Gastrocnemius medialis (tissue), 4 donors: ENCODE measurements around the gene VPS8. TPM values are rescaled to one million over a fixed set of nuclear protein-coding genes. Genes with fewer than 3 reads are reported as not detected.

Experiments
- ATAC-seq, 2 donors: fragments of 150-250 bp; one replicate each; pipeline ENCODE4 v1.9.1; 2016
- DNase-seq, 2 donors: peaks; one replicate each; pipeline ENCODE4 v3.0.0-alpha.2; 2019
- H3K27ac ChIP-seq, 4 donors: fragments of 200-600 bp; sonication (generic); 1 replicate in 1 of 4; 2 replicates in 3 of 4; pipeline ENCODE4 v1.5.1; 2016 to 2018; ENCODE audit warnings: mild to moderate bottlenecking in 2 of 4, moderate library complexity in 1 of 4
- H3K27me3 ChIP-seq, 3 donors: fragments of 200-600 bp; sonication (generic) in 2 of 3; 1 replicate in 1 of 3; 2 replicates in 2 of 3; pipeline versions ENCODE4 v1.5.1 to v1.6.0; 2016 to 2019; ENCODE audit warnings: mild to moderate bottlenecking in 1 of 3, moderate library complexity in 1 of 3
- H3K36me3 ChIP-seq, 2 donors: fragments of 200-600 bp; sonication (generic) in 1 of 2; one replicate each; pipeline ENCODE4 v1.5.1; 2017 to 2018
- H3K4me1 ChIP-seq, 2 donors: fragments of 200-600 bp; sonication (generic) in 1 of 2; one replicate each; pipeline ENCODE4 v1.5.1; 2016 to 2017; ENCODE audit warnings: mild to moderate bottlenecking in 2 of 2
- H3K4me3 ChIP-seq, 4 donors: fragments of 200-600 bp; sonication (generic) in 3 of 4; 1 replicate in 1 of 4; 2 replicates in 3 of 4; pipeline ENCODE4 v1.5.1; 2016 to 2019; ENCODE audit warnings: mild to moderate bottlenecking in 2 of 4
- H3K9me3 ChIP-seq, 3 donors: fragments of 200-600 bp; sonication (generic) in 2 of 3; 1 replicate in 1 of 3; 2 replicates in 2 of 3; pipeline ENCODE4 v1.5.1; 2016 to 2019
- POLR2A ChIP-seq, 2 donors: fragments of 450-650 bp; IDR thresholded peaks; one replicate each; pipeline ENCODE4 v1.6.1; 2017; ENCODE audit warnings: antibody characterized with exemption in 2 of 2, mild to moderate bottlenecking in 2 of 2, moderate library complexity in 2 of 2
- in situ Hi-C, 4 donors: fragments of 200-750 bp; cut with MboI; loops; one replicate each; pipeline versions ENCODE4 v1.15.0 to v1.8.0; 2017; ENCODE audit warnings: low sequenced_read_pairs in 4 of 4
- intact Hi-C: fragments of 100-400 bp; cut with DNase I; formaldehyde crosslinking; loops from one replicate; pipeline ENCODE4 v1.15.1; 2023; ENCODE audit warnings: low total_unique reads
- total RNA-seq, 4 donors: library from RNA; depleted of rRNA; stranded (reverse); fragments of >200 nt; gene quantifications; one replicate each; pipeline versions ENCODE4 v1.1.0 to v1.2.3, GENCODE V29; 2016
- TF ChIP-seq, protein P1 (sequence below), 5 experiments: fragments of 450-650 bp in 3 of 5; fragments of 200-600 bp in 2 of 5; sonication (generic) in 2 of 5; IDR thresholded peaks in 4 of 5; conservative IDR thresholded peaks in 1 of 5; 1 replicate in 4 of 5; 2 replicates in 1 of 5; pipeline ENCODE4 v1.5.1; 2016 to 2019; ENCODE audit warnings: antibody characterized with exemption in 5 of 5, mild to moderate bottlenecking in 3 of 5, moderate library complexity in 3 of 5

VPS8 gene
- total RNA-seq, 4 donors from 2014 or later, result 37.2 to 64.1 (median 51.2) TPM

DNA sequence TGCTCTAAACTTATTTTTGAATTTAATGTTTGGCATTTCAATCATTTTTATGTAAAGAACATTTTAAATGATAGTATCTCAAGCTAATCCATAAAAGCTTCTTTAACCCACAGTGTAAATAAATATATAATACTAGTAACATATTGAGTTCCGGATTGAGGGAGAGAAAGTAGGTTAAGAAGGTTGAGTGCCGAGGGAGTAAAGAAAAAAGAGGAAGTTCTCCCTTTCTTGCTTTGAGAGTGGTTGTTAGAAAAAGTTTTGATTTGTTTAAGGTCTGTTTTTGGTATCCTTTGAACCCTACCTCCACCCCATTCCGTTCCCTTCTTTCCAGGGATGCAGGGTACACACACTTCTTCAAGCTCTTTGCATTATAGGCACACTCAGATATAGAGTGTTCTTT is 130.8 kb downstream of the VPS8 start:
- in situ Hi-C loops, result no loop called here
- no peaks in the 10 kb centered on the region for H3K4me1 ChIP-seq
- no peaks in the 10 kb centered on the region for H3K27me3 ChIP-seq
- no peak for TF ChIP-seq POLR2A (IDR thresholded peaks at IDR 0.05)
- TF ChIP-seq, protein P1, sequence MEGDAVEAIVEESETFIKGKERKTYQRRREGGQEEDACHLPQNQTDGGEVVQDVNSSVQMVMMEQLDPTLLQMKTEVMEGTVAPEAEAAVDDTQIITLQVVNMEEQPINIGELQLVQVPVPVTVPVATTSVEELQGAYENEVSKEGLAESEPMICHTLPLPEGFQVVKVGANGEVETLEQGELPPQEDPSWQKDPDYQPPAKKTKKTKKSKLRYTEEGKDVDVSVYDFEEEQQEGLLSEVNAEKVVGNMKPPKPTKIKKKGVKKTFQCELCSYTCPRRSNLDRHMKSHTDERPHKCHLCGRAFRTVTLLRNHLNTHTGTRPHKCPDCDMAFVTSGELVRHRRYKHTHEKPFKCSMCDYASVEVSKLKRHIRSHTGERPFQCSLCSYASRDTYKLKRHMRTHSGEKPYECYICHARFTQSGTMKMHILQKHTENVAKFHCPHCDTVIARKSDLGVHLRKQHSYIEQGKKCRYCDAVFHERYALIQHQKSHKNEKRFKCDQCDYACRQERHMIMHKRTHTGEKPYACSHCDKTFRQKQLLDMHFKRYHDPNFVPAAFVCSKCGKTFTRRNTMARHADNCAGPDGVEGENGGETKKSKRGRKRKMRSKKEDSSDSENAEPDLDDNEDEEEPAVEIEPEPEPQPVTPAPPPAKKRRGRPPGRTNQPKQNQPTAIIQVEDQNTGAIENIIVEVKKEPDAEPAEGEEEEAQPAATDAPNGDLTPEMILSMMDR (IDR thresholded peaks at IDR 0.05 in 4 of 5, conservative IDR thresholded peaks at IDR 0.05 in 1 of 5), result no peak
- no peak for DNase-seq
- no peak overlapping the region for H3K4me3 ChIP-seq
- ATAC-seq, result no peak
- no peak overlapping the region for H3K27ac ChIP-seq
- intact Hi-C loops, result no loop called here
- H3K36me3 ChIP-seq, result peaks cover 0 to 50% of the 10 kb centered on the region in 2 donors
- H3K9me3 ChIP-seq, result no peaks in the 10 kb centered on the region

DNA sequence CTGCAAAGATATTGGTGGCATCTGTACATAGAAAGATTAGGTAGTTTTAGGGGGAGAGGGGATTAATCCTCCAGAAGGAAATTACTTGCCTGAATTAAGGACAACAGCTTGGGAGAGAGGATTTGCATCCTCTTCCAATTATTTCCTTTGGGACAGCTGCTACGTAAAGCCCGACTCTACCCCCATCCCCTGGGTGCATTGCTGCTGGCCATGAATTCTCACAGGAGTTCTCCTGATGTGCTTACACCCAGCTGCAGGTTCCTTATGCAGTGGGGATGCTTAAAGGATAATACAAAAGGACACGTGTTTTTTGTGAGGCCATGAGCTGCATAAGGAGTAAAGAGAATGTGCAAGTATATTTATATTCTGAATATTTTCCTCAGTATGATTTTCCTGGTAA is 132.3 kb downstream of the VPS8 start:
- Histone ChIP-seq H3K27ac (no peak overlapping the region), H3K36me3 (peaks cover 0 to 50% of the 10 kb centered on the region in 2 donors), H3K4me1 (no peaks in the 10 kb centered on the region), H3K4me3 (no peak overlapping the region), H3K9me3 (no peaks in the 10 kb centered on the region), H3K27me3 (no peaks in the 10 kb centered on the region)
- intact Hi-C loops (no loop called here), in situ Hi-C loops (no loop called here)
- DNase-seq (no peak), ATAC-seq (no peak)
- no peak for TF ChIP-seq POLR2A (IDR thresholded peaks at IDR 0.05)
- TF ChIP-seq, protein P1 (IDR thresholded peaks at IDR 0.05 in 4 of 5, conservative IDR thresholded peaks at IDR 0.05 in 1 of 5), result no peak

DNA sequence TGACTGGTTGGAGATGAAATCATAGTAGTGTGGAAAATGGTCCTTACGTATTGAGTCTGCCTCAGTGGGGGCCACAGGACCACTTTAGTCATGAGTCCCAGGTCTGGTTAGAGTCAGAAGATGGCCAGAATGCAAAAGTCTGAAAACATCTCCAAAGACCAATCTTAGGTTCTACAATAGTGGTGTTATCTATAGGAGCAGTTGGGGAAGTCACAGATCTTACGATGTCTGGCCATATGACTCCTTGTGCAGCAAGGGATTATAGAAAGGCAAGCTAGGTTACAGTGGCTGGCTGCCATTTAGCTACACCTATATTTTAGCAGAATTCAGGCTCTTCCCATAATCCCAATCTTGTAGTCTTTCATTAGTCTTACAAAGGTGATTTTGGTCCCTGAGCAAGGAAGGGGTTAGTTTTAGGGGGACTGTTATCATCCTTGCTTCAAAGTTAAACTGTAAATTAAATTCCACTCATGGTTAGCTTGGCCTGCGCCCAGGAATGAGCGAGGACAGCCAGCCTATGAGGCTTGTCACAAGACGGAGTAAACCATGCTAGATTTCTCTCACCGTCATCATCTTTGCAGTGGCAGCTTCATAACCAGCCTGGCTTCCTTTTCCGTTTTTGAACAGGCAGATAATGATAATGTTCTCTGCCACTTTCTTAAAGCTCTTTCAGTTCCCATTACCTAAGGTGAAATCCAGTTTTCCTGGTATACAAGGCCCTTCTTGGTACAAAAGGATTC is 134.1 kb downstream of the VPS8 start:
- no peak for ATAC-seq
- Histone ChIP-seq H3K9me3 (no peaks in the 10 kb centered on the region), H3K27me3 (no peaks in the 10 kb centered on the region), H3K4me1 (no peaks in the 10 kb centered on the region), H3K4me3 (no peak overlapping the region), H3K27ac (no peak overlapping the region), H3K36me3 (peaks cover 0 to 36% of the 10 kb centered on the region in 2 donors)
- in situ Hi-C loops (no loop called here), intact Hi-C loops (no loop called here)
- TF ChIP-seq POLR2A (IDR thresholded peaks at IDR 0.05), result no peak
- TF ChIP-seq, protein P1 (IDR thresholded peaks at IDR 0.05 in 4 of 5, conservative IDR thresholded peaks at IDR 0.05 in 1 of 5), result no peak
- DNase-seq, result no peak

DNA sequence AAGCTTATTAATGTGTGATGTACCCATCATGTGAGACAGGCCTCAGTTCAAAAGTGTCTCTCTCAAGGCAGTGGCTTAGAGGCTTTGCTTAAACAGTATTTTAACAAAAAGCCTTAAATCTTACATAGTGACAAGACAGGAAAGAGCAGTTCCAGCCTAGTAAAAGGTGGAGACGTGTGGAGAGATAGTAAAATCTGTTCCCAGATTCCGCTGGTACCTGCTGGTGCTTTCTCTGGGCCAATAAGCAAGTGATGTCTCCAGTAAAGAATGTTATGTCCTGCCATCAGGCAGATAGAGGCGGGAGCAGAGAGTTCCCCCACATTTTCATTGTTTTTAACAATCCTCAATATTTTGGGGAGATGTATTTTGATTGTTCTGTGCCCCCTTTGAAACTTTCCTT is 135.0 kb downstream of the VPS8 start:
- H3K4me3 ChIP-seq, result no peak overlapping the region
- no peak for ATAC-seq
- in situ Hi-C loops (no loop called here), intact Hi-C loops (no loop called here)
- H3K36me3 ChIP-seq, result peaks cover 0 to 31% of the 10 kb centered on the region in 2 donors
- DNase-seq, result no peak
- no peaks in the 10 kb centered on the region for H3K9me3 ChIP-seq
- TF ChIP-seq POLR2A (IDR thresholded peaks at IDR 0.05), result no peak
- TF ChIP-seq, protein P1 (IDR thresholded peaks at IDR 0.05 in 4 of 5, conservative IDR thresholded peaks at IDR 0.05 in 1 of 5), result no peak
- H3K4me1 ChIP-seq, result no peaks in the 10 kb centered on the region
- no peak overlapping the region for H3K27ac ChIP-seq
- H3K27me3 ChIP-seq, result no peaks in the 10 kb centered on the region
